ENCODE data around the gene APBB2.

The APBB2 gene

DNA sequence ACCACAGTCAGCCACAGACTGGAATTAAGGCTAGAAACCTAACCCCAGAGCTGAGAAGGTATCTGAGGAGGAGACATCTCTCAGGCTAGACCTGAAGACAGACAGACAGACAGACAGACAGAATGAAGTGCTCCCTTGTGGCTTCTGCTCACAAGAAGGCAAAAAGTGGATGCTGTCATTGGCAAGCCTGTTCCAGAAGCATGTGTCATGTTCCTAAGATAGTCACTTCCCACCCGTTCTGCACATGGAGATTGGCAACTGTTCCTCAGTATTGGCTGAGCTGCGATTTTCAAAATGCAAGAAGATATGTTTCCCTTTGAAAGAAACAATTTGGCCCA, 298.2 kb downstream of the APBB2 start:
- no peak overlapping the region for H3K4me3 ChIP-seq (ENCODE audit: low read depth, low read length)
- no peak for TF ChIP-seq CTCF (IDR thresholded peaks at IDR 0.05; ENCODE audit: low read depth, low read length)

GRCh38 chr4:40915318-40916217, 298.8 kb downstream of the APBB2 start:
- no peak overlapping the region for H3K4me3 ChIP-seq (ENCODE audit: low read depth, low read length)
- no peak for TF ChIP-seq CTCF (IDR thresholded peaks at IDR 0.05; ENCODE audit: low read depth, low read length)

- no peak overlapping the region for H3K4me3 ChIP-seq (ENCODE audit: low read depth, low read length)
- TF ChIP-seq CTCF (IDR thresholded peaks at IDR 0.05; ENCODE audit: low read depth, low read length) = no peak
Measured at GRCh38 chr4:40912460-40913184, 301.7 kb downstream of the APBB2 start.

GRCh38 chr4:40910706-40911105, 303.6 kb downstream of the APBB2 start:
- TF ChIP-seq CTCF (IDR thresholded peaks at IDR 0.05; ENCODE audit: low read depth, low read length) = no peak
- no peak overlapping the region for H3K4me3 ChIP-seq (ENCODE audit: low read depth, low read length)

DNA sequence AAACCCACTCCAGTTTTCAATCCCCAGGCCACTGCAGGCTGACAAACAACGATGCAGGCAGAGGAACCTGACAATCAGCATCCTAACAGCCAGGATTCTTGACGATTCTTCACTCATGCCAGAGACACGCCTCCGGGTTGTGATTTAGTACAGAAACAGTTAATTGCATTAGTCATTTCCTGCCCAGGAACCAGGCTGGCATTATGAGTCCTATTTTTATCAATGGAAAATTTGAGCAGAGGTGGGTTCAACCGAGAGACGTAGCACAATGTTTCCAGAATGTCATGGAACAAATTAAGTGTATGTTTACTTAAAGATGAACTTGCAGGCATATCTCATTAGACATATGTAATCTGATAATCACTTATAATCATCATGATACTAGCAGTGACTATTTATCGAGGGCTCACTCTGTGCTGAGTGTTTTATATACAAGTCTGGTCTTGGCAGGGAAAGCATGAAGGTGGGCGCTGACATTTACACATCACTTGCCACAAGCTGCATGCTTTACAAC, 304.9 kb downstream of the APBB2 start:
- TF ChIP-seq CTCF (IDR thresholded peaks at IDR 0.05; ENCODE audit: low read depth, low read length) = no peak
- no peak overlapping the region for H3K4me3 ChIP-seq (ENCODE audit: low read depth, low read length)

- no peak overlapping the region for H3K4me3 ChIP-seq (ENCODE audit: low read depth, low read length)
- peak; percentile 90 for TF ChIP-seq CTCF (IDR thresholded peaks at IDR 0.05; ENCODE audit: low read depth, low read length)
Measured at GRCh38 chr4:40908702-40909362, 305.5 kb downstream of the APBB2 start.

Data from WI38 (cell line).